Embryonic facial prominence (tissue), 1 donor: Measurements from ENCODE around the gene PRR23E.

Source experiments
- DNase-seq: peaks from one replicate; pipeline ENCODE4 v3.0.0-alpha.2; 2016; ENCODE audit errors: extremely low spot score

PRR23E gene

DNA sequence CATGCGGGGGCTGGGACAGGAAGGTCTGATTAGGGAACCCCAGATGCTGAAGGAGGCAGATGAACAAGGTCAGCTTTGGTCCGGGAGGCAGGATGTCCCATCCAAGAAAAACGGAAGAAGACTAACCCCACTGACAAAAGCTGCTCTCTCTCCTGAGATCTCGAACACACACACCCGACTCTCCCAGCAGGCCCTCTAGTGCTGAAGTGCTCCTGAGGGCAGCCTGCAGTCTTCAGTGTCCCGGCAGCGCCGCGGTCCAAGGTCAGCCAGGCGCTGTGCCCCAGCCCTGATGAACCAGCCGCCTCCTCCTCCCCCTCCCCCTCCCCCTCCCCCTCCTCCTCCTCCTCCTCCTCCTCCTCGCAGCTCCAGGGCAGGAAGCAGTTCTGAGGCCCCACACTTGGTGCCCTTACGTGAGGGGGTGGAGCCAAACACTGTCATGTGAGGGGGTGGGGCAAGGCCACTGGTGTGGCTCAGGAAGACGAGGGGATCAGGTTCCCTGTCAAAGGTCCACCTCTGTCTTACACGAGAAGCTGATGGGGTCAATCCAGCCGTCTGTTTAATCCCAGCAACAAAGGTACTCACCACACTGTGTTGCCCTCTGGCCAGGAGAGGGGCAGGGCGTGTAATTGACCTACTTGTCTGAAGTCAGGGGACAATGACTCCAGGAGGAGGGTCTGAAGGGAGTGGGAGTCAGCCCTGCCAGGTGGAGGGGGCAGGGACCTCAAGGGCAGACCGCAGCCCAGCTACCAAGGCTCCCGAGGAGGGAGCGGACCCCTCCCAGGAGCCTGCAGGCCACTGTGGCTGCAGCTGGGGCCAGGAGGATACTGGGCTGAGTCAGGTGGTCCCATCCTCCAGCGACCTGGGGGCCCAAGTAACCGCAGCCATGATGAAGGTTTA lies 34.3 kb downstream of the PRR23E start:
- no peak for DNase-seq

- DNase-seq = no peak
These were observed 35.9 kb downstream of the PRR23E start for GRCh38 chr3:127228866-127229265.

GRCh38 chr3:127233371-127233770 lies 40.4 kb downstream of the PRR23E start:
- no peak for DNase-seq

- no peak for DNase-seq
These were observed 41.8 kb downstream of the PRR23E start for GRCh38 chr3:127234778-127235177.

- no peak for DNase-seq
These were observed 42.8 kb downstream of the PRR23E start for GRCh38 chr3:127235706-127236105.

- DNase-seq = no peak
These were observed 44.9 kb downstream of the PRR23E start for GRCh38 chr3:127237835-127238234.

DNA sequence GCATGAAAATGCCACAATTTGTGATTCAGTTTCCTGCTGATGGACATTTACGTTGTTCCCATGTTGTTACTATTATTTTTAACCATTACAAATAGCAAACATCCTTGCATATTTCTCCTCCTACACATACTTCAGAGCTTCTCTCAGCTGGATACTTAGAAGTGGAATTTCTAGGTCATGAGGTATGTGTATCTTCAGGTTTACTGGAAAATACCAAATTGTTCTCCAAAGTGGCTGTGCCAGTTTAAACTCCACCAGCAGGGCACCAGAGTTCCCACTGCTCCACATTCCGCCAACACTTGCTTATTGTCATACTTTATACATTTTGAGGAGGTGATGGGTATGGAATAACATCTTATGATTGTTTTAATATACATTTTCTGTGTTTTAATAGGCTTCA lies 45.7 kb downstream of the PRR23E start:
- DNase-seq = no peak

- no peak for DNase-seq
These were observed 54.4 kb downstream of the PRR23E start for GRCh38 chr3:127247292-127247691.
